BJ (cell line): ENCODE results near the gene ALDH18A1. TPM values are rescaled to one million over a fixed set of nuclear protein-coding genes. Genes with fewer than 3 reads are reported as not detected.
A peak's percentile ranks its signal among the peaks of the same experiment; 100 is the strongest.

Source experiments
- CTCF ChIA-PET: fragments of 350-600 bp; formaldehyde crosslinking; extraction: SDS; loops from one replicate; lab custom pipeline; 2021; ENCODE audit warnings: antibody characterized with exemption, inconsistent platforms; lab: Yijun Ruan, JAX
- POLR2A ChIA-PET: fragments of 300-600 bp; sonication (Branson Sonifier 250); formaldehyde crosslinking; extraction: SDS; loops from one replicate; lab custom pipeline; 2021; ENCODE audit warnings: antibody characterized with exemption; lab: Charles Lee
- DNase-seq: peaks from one replicate; pipeline ENCODE4 v3.0.0-alpha.2; 2011; ENCODE audit warnings: low read depth
- H3K27me3 ChIP-seq: 2 replicates; pipeline ENCODE4 v1.6.0; 2011; ENCODE audit warnings: low read length; ENCODE audit not compliant: control insufficient read depth, insufficient read depth
- H3K36me3 ChIP-seq: 2 replicates; pipeline ENCODE4 v1.5.1; 2011; ENCODE audit warnings: low read length; ENCODE audit not compliant: control insufficient read depth, insufficient read depth
- H3K4me3 ChIP-seq: 2 replicates; pipeline ENCODE4 v1.5.1; 2011; ENCODE audit warnings: low read depth, mild to moderate bottlenecking, control low read depth, low read length
- polyA plus RNA-seq: library from polyadenylated mRNA; depleted of rRNA; stranded (reverse); fragments of >200 nt; gene quantifications from 2 replicates; pipeline ENCODE4 v1.2.3, GENCODE V29; 2011
- TF ChIP-seq, protein P1 (sequence below): IDR thresholded peaks from 2 replicates; pipeline ENCODE4 v1.5.1; 2011; ENCODE audit warnings: low read depth, mild to moderate bottlenecking, control low read depth, inconsistent platforms, low read length, moderate library complexity; ENCODE audit not compliant: insufficient read depth

The ALDH18A1 gene
- polyA plus RNA-seq, 1 experiment, result 109 TPM

DNA sequence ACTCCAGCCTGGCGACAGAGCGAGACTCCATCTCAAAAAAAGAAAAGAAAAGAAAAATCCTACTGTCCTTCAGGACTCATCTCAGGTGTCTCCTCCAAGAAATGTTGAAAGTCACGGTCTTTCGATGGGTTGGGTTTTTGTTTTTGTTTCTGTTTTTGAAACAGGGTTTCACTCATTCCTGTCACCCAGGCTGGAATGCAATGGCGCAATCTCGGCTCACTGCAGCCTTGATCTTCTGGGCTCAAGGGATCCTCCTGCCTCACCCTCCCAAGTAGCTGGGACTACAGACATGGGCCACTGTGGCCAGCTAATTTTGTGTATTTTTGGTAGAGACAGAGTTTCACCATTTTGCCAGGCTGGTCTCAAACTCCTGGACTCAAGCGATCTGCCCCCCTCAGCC is 92.2 kb downstream of the ALDH18A1 start:
- CTCF ChIA-PET, result no interaction called here
- no peak for DNase-seq
- H3K27me3 ChIP-seq, result peaks cover 6% of the 10 kb centered on the region
- TF ChIP-seq, protein P1, sequence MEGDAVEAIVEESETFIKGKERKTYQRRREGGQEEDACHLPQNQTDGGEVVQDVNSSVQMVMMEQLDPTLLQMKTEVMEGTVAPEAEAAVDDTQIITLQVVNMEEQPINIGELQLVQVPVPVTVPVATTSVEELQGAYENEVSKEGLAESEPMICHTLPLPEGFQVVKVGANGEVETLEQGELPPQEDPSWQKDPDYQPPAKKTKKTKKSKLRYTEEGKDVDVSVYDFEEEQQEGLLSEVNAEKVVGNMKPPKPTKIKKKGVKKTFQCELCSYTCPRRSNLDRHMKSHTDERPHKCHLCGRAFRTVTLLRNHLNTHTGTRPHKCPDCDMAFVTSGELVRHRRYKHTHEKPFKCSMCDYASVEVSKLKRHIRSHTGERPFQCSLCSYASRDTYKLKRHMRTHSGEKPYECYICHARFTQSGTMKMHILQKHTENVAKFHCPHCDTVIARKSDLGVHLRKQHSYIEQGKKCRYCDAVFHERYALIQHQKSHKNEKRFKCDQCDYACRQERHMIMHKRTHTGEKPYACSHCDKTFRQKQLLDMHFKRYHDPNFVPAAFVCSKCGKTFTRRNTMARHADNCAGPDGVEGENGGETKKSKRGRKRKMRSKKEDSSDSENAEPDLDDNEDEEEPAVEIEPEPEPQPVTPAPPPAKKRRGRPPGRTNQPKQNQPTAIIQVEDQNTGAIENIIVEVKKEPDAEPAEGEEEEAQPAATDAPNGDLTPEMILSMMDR, result no peak
- H3K36me3 ChIP-seq, result no peaks in the 10 kb centered on the region
- POLR2A ChIA-PET, result no interaction called here
- H3K4me3 ChIP-seq, result no peak overlapping the region

DNA sequence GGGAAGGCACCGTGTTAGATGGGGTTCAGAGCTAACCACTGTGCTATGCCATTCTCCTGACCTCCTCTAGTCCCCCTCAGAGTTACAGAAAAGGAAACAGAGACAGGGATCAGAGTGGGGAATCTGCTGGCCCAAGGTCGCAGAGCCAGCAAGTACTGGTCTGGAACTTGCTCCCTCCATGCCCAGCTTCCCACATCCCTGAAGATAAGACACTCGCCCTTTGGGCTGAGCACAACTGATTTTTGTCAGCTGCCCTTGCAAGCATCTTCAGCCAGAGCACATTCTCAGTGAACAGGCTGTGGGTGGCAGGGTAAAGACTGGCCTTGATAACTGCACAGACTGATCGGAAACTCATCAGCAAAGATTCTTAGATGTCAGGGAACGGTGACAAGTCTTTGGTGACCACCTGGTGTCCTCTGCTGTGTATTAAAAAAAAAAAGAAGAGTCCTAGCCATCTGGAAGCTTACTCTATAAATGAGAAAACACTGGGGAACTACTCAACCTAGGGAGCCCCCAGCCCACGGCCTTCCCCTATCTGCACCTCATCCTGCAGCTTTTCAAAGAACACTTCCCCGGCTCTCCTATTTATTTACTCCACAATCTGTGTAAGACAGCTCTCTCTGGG is 94.1 kb downstream of the ALDH18A1 start:
- no peak for DNase-seq
- H3K4me3 ChIP-seq, result no peak overlapping the region
- TF ChIP-seq, protein P1, result no peak
- no peaks in the 10 kb centered on the region for H3K36me3 ChIP-seq
- H3K27me3 ChIP-seq, result peaks cover 4% of the 10 kb centered on the region; the same call in 1 of the 2 replicates
- CTCF ChIA-PET, result no interaction called here
- POLR2A ChIA-PET, result no interaction called here

DNA sequence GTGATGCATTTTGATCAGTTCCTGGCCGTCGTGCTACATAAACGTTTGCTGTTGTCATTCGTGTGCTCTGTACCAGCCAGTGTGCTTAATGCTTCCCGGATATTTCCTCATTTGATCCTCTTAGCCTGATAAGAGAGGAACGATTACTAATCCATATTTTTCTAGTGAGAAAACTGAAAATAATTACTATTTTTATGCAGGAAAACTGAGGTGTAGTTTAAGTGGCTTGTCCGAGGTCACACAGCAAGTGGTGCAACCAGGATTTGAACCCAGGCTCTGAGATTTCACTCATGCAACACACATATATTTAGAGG is 94.7 kb downstream of the ALDH18A1 start:
- peaks cover 4% of the 10 kb centered on the region for H3K27me3 ChIP-seq
- TF ChIP-seq, protein P1, result no peak
- no peaks in the 10 kb centered on the region for H3K36me3 ChIP-seq
- H3K4me3 ChIP-seq, result no peak overlapping the region
- POLR2A ChIA-PET, result no interaction called here
- CTCF ChIA-PET, result interaction anchor here (1.3 kb wide), 1 partner anchor 131 kb away, joined by 4 read pairs; no protein-coding TSS in a partner anchor
- no peak for DNase-seq

DNA sequence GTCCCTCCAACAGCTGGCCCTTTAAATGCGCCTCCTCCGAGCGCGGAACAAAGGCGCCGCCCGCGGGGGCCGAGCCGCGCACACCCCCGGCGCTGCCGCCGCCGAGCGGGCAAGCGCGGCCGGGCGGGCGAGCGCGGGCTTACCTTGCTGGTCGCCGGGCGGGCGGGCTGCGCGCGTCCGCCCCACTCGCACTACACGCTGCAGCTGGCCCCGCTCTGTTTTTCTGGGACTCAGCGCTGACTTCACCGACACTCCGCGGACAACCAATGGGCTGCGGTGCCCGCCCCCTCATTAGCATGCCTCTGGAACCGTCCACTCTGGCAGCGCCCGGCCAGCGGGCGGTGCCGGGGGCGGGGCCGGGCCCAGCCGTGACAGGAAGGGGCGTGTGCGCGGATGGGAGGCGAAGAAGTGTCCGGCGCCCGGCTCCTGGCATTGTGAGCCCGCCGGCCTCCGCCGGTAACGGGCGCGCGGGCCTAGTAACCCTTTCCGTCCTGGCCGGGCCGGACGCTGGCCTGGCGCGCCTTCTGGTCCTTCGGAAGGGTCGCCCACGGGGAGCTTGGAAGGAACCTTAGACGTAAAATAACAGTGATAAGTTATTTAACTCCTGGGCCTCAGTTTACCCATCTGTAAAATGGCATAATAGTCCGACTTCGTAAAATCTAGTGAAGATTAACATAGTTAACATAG is 95.2 kb downstream of the ALDH18A1 start, which contains the start of gene SORBS1:
SORBS1 (minus strand) TSS at position 195 of the 687 bp plus-strand sequence. CDS start 120,236 bp downstream, outside the sequence.
- peak within 1 kb of the TSS; percentile 70 for H3K4me3 ChIP-seq
- DNase-seq, result peak; percentile 69
- CTCF ChIA-PET, result interaction anchor here (1.3 kb wide), 1 partner anchor 131 kb away, joined by 4 read pairs; no protein-coding TSS in a partner anchor
- peaks cover 4% of the 10 kb centered on the region for H3K27me3 ChIP-seq
- no peaks in the 10 kb centered on the region for H3K36me3 ChIP-seq
- TF ChIP-seq, protein P1, result no peak
- POLR2A ChIA-PET, result no interaction called here
